GM12801 (cell line): ENCODE results near the gene PLCG1.

Experiments used
- TF ChIP-seq, protein P1 (sequence below): IDR thresholded peaks from one replicate; pipeline ENCODE4 v1.5.1; 2011; ENCODE audit warnings: control low read depth; ENCODE audit not compliant: insufficient read length; ENCODE audit errors: extremely low read depth

PLCG1 gene

DNA sequence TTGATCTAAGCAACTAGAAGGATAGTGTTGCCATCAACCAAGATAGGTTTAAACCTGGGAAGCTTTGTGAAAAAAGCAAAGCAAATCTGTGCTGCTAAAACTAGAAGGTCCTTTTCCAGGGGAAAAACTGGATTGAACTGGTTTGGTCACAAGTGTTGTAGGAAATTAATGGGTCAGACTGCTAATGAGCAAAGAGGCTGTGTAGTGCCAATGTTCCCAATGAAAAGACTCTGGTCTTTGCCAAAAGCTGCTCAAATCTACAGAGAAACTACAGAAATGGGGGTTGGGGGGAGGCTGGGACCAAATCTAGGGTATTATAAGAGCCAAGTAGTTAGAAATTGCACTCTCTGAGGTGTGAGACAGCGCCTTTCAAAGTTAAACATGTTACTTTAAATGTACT is 85.0 kb downstream of the PLCG1 start:
- TF ChIP-seq, protein P1, sequence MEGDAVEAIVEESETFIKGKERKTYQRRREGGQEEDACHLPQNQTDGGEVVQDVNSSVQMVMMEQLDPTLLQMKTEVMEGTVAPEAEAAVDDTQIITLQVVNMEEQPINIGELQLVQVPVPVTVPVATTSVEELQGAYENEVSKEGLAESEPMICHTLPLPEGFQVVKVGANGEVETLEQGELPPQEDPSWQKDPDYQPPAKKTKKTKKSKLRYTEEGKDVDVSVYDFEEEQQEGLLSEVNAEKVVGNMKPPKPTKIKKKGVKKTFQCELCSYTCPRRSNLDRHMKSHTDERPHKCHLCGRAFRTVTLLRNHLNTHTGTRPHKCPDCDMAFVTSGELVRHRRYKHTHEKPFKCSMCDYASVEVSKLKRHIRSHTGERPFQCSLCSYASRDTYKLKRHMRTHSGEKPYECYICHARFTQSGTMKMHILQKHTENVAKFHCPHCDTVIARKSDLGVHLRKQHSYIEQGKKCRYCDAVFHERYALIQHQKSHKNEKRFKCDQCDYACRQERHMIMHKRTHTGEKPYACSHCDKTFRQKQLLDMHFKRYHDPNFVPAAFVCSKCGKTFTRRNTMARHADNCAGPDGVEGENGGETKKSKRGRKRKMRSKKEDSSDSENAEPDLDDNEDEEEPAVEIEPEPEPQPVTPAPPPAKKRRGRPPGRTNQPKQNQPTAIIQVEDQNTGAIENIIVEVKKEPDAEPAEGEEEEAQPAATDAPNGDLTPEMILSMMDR: no peak

DNA sequence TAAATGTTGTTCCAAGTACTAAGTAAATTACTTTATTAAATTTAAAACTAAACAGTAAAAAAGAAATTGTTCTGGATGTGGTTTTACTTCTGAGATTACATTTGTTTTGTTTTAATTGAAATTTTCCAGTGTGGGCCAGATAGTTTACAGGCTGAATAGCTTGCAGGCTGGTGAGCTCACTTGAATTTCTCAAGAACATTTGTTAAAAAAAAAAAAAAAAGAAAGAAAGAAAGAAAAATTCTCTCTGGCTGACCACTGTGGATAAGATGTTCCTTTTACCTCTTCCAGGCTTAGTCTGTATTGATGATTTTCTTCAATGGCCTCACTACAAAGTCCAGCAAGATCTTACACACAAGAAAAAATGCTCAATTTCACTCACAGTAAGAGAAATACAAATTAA is 85.4 kb downstream of the PLCG1 start:
- TF ChIP-seq, protein P1: no peak

DNA sequence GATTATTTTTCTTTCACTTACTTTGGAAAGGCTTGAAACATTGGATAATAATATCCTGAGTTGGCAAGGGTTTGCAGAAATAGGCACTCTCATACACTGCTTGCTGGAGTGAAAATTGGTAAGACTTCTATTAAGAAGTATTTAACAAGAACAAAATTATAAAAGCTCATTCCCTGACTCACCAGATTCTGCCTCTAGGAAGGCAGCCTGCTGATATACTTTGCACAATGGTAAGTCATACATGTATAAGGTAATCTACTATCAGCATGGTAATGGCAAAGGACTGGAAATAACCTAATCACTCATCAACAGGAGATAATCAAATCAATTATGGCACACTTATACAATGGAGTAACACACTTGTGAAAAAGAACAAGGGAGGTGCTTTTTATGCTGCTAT is 85.8 kb downstream of the PLCG1 start:
- TF ChIP-seq, protein P1: no peak

DNA sequence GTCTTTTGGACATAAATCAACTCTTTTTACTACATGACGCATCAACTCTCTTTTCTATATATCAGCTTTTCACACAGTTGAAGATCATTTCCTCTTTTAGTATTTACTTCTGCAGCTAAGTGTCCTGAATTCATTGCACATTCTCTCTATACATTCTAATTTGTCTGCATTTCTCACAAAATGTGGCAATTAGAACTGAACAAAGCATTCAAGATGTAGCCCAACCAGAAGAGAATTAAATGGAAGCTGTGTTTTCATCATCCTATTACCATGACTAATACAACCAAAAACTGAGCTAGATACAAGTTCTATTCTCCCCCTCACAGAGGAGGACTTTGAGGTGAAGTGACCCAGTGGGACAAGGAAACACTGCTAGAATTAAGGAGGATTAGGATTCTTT is 86.9 kb downstream of the PLCG1 start:
- TF ChIP-seq, protein P1: no peak

DNA sequence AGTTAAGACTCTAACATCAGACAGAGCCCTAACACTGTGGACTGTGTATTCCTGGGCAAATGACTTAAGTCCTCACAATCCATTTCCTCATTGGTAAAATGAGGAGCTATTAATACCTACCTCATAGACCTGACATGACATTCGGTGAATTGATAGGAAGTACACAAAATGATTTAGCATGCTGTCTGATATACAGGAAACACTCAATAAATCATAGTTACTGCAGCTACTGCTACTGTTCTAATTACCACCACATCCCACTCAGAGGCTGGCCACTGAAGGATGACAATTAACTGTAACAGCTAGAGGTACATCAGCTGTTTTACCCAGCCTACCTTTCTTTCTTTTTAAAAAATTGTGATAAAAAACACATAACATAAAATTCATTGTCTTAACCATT is 87.7 kb downstream of the PLCG1 start:
- TF ChIP-seq, protein P1: no peak

DNA sequence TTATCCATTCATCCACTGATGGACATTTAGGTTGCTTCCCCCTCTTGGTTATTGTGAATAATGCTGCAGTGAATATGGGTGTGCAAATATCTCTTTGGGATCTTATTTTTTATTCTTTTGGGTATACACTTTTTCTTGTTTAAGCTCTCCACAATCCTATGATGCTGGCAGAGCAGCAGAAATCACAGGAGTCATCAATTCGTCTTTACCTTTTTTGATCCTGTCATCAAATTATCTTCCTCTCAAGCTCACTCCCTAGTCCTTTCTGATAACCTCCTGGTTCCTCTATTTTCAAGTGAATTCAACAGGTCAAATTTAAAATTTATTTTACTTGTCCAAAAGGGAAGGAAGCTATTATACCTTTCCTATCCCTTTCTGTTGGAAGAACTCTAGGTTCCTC is 89.1 kb downstream of the PLCG1 start:
- TF ChIP-seq, protein P1: no peak
